ENCODE measurements around the gene PPM1J. TPM values are rescaled to one million over a fixed set of nuclear protein-coding genes. Genes with fewer than 3 reads are reported as not detected.

Gene PPM1J
- total RNA-seq, 1 experiment from 2014 or later: 0.51 TPM

GRCh38 chr1:112712701-112713128, 2.4 kb downstream of the PPM1J start:
- no peak for ATAC-seq
- TF ChIP-seq REST (IDR thresholded peaks at IDR 0.05; ENCODE audit: insufficient read depth in 1 of 2, low read depth in 2 of 2, low read length in 1 of 2) (no peak), SIN3A (IDR thresholded peaks at IDR 0.05; ENCODE audit: borderline replicate concordance, insufficient read depth, low read depth, low read length) (no peak)
- CTCF ChIA-PET: interaction anchor here (0.7 kb wide), 1 partner anchor 59 kb away, joined by 6 read pairs; no protein-coding TSS in a partner anchor
- no peak for DNase-seq (ENCODE audit: low read depth, low spot score)
- in situ Hi-C loops (cut with HindIII; ENCODE audit: low pct_unique_long_range_greater_than_20kb, low sequenced_read_pairs): no loop called here
- BruUV-seq (replicated peaks): no TSS peak
- intact Hi-C loops (cut with micrococcal nuclease; ENCODE audit: unreplicated experiment): no loop called here
- Histone ChIP-seq H3K4me1 (ENCODE audit: control insufficient read depth, insufficient read depth, low read length) (peaks cover 3% of the 10 kb centered on the region), H3K4me3 (ENCODE audit: low read depth in 2 of 2, low read length in 2 of 2) (no peak overlapping the region), H3K9me3 (ENCODE audit: control insufficient read depth, insufficient read depth, low read depth, low read length) (no peaks in the 10 kb centered on the region), H3K27ac (ENCODE audit: low read length) (no peak overlapping the region), H3K27me3 (ENCODE audit: control insufficient read depth, insufficient read depth, low read length) (no peaks in the 10 kb centered on the region), H3K36me3 (ENCODE audit: control insufficient read depth, insufficient read depth, low read length) (no peaks in the 10 kb centered on the region)
- POLR2A ChIA-PET: no interaction called here

DNA sequence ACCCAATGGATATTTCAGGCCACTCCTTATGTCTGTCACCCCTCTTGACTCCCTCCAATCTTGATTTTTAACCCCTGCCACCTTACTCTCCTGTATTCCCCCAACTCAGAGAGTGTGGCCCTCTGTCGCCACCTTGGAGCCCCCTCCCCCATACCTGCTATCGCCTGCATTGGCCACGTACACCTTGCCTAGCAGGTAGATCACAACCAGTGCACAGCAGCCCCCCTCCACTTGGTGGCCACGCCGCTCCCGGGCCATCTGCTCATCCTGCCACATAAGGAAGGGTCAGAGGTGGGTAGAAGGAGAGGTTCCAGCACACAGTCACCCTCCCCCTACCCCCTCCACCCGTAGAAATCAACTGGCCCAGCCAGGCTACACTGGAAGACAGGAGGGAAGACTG, 2.9 kb downstream of the PPM1J start:
- Histone ChIP-seq H3K4me3 (ENCODE audit: low read depth in 2 of 2, low read length in 2 of 2) (no peak overlapping the region), H3K27me3 (ENCODE audit: control insufficient read depth, insufficient read depth, low read length) (no peaks in the 10 kb centered on the region), H3K9me3 (ENCODE audit: control insufficient read depth, insufficient read depth, low read depth, low read length) (no peaks in the 10 kb centered on the region), H3K36me3 (ENCODE audit: control insufficient read depth, insufficient read depth, low read length) (no peaks in the 10 kb centered on the region), H3K27ac (ENCODE audit: low read length) (no peak overlapping the region), H3K4me1 (ENCODE audit: control insufficient read depth, insufficient read depth, low read length) (peaks cover 4% of the 10 kb centered on the region)
- in situ Hi-C loops (cut with HindIII; ENCODE audit: low pct_unique_long_range_greater_than_20kb, low sequenced_read_pairs): no loop called here
- CTCF ChIA-PET: interaction anchor here (0.7 kb wide), 1 partner anchor 60 kb away, joined by 6 read pairs; no protein-coding TSS in a partner anchor
- no peak for ATAC-seq
- TF ChIP-seq SIN3A (IDR thresholded peaks at IDR 0.05; ENCODE audit: borderline replicate concordance, insufficient read depth, low read depth, low read length): no peak
- TF ChIP-seq TCF7L2 (IDR thresholded peaks at IDR 0.05; ENCODE audit: low read depth, low read length): no peak
- no peak for TF ChIP-seq REST (IDR thresholded peaks at IDR 0.05; ENCODE audit: insufficient read depth in 1 of 2, low read depth in 2 of 2, low read length in 1 of 2)
- no peak for TF ChIP-seq CTCF (IDR thresholded peaks at IDR 0.05)
- no peak for TF ChIP-seq POLR2AphosphoS5 (IDR thresholded peaks at IDR 0.05; ENCODE audit: low read depth, low read length)
- POLR2A ChIA-PET: no interaction called here
- BruUV-seq (replicated peaks): no TSS peak
- intact Hi-C loops (cut with micrococcal nuclease; ENCODE audit: unreplicated experiment): no loop called here
- DNase-seq (ENCODE audit: low read depth, low spot score): no peak

All from Panc1 (cell line).